NCI-H2081 (cell line): ENCODE results near the gene OGFR.

ENCODE experiments used
- DNase-seq, 2 experiments: peaks; one replicate each; lab custom pipeline; 2025; lab: John Stamatoyannopoulos, UW

OGFR gene

DNA sequence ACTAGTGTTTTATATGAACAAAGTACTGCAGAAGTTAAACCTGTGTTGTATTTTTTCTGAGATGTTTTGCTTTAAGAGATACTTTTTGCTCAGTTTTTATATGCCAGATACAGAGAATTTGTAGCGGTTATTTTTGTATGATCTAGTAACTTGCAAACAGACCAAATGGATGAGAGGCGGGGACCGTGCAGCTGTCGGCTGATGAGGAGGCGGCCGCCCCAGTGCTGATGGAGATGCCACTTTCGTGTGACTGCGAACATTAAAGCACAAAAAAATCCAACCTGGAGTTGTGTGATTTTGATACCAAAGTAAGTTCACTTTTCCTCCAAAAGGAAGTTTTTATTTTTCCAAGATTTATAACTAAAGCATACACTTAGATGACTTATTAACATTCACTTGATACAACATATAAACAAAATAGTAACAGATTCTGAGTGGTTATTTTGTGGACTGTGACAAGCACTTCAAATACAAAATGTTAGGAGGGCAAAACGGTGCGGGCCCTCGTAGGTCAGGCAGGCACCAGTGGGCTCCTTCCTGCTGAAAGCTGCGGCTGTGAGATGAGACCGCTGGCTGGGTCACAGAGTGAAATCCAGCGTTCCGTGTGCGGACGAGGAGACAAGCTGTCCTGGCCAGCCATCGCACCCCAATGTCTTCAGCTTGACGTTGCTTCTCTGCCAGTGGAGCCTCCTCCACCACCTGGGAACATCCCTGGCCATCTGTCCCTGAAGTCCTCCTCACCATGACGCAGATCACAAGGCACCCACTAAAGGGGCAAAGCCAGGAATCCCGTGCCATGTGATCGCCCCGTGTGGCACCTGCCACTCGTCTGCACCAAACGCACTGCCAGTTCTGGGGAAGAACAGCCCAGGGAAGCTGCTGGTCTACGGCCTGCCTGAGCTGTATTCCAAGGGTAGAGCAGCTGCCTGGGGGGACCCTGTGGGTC, 4.0 kb upstream of the OGFR start:
- no peak for DNase-seq

DNA sequence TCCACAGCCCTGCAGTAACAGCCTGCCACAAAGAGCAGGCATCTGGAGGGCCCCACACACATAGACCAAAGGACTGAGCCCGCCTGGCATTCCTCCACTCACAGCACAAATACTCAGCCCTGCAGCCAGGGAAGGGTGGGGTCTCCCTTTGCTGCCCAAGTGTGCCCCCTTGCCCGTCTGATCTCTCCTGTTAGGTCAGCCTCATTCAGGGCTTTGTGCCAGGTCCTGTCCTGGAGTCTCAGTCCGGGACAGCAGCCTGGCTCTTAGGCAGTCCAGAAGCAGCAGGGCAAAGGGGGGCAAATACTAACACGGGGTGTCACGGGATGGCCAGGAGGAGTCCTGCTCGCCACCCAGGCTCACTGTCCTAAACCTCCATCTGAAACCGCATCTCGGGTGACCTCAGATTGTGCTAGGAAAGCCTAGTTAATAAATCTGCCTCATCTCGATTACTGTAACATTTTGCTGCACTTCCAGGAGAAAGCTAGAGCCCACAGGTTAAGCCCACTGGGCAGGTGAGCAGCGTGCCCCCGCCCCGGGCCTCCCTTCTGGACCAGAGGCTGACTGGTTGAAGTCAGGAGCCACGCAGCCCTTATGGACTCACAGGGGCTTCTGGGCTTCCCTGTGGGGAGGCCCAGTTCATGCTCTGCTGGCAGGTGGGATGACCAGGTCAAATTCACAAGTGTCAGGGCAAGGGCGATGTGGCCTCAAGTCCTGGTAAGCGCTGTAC, 3.2 kb upstream of the OGFR start:
- DNase-seq, result no peak

DNA sequence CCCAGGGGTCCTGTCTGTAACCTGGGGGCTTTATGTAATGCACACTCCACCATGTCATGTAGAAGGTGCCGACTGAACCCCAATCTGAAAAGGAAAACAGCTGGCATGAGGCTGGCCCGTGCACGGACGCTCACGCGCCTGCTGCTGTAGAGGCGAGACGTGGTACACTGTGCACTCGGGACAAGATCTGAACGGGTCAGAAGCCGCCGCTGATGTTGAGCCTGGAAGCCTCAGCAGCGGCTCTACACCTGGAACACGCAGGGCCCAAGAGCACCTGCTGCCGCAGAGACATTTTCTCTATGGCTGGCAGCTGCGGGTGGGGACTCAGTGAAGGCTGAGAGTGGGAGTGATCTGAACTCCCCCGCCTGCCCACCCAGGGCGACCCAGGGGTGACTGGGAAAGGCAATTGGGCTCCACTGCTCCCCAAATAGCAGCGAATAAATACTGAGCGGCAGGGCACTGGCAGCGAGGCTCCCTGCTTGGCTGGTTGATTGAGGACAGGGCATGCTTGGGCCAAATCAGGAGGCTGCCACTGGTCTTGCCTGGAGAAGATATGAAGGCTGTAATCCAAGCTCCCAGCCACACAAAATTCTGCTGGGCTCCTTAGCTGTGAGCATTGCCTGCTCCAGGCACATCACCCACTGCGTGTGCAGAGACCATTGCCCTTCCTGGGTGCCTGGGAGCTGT, 2.5 kb upstream of the OGFR start:
- DNase-seq, result no peak

DNA sequence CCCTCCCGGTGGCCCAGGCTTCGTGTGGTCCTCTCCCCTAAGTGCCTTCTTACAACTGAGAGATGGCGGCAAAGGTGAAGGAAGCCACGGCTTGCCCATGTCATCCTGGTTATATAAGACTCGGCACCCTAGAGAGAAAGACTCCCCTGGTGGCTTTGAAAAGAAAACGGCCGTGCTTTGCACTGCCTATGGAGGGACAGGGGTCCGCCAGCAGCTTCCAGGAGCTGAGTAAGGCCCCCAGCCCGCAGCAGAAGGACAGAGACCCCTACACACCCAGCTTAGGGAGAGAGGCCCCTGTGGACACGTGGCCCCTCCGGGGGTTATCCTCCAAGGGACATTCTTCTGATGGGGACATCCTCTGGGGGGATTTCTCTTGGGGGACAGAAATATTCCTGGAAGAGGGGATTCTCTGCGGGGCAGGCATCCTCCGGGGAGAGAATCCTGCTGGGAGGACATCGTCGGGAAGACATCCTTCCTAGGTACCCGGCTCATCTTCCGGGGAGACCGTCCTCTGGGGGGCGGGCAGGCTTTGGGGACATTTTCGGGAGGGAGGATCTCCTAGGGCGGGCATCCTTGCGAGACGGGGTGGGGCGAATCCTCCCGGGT, 511 bp upstream of the OGFR start:
- no peak for DNase-seq

DNA sequence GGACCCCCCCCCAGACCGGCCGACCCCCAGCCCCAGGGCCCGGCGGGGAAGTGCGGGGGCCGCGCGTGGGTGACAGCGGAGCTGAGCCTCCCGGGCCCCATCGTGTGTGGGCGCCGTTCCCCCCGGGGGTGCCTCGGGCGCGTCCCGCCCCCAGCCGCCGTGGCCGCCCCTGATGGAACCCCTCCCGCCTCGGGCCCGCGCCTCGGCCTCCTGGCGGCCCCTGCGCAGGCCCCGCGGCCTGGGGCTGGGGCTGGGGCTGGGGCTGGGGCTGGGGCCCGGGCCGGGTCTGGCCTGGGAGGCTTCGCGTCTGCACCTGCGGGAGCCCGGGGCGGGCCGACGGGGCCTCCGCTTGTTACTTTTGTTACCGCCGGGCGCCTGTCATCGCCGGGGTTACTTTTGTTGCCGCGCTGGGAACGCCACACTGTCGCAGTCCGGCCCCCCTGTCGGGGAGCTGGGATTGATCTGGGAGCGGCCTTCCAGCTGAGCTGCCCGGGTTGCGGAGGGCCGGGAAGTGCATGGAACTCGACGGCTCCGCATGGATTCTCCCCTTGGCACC, 598 bp downstream of the OGFR start:
- DNase-seq, result peak in 1 of 2 experiments; percentile 16

DNA sequence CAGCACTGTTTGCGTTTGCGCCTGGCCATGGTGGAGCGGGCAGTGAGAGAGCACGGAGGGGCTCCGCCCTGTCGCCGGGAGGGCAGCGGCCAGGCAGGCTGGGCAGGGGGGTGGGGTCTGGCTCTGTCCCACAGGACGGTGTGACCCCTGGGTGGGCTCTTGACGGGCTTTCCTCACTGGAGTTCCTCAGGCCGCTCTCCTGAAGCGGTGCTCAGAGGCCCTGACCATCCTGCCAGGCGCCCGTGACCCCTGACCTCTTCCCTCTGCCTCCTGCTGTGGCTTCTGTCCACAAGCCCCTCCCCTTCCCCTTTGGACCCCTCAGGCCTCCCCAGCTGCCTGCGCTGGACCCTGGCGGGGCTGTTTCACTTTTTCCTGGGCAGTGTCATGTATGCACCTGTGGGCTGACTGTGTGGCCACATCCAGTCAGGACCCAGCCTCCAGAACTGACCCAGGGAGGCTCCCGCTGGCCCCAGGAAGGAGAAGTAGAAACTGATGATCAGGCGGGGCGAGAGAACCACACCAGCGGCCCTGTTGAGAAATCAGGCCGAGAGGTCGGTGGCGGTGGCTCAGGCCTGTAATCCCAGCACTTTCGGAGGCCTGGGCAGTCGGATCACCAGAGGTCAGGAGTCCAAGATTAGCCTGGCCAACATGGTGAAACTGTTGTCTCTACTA, 1.2 kb downstream of the OGFR start:
- DNase-seq, result no peak

DNA sequence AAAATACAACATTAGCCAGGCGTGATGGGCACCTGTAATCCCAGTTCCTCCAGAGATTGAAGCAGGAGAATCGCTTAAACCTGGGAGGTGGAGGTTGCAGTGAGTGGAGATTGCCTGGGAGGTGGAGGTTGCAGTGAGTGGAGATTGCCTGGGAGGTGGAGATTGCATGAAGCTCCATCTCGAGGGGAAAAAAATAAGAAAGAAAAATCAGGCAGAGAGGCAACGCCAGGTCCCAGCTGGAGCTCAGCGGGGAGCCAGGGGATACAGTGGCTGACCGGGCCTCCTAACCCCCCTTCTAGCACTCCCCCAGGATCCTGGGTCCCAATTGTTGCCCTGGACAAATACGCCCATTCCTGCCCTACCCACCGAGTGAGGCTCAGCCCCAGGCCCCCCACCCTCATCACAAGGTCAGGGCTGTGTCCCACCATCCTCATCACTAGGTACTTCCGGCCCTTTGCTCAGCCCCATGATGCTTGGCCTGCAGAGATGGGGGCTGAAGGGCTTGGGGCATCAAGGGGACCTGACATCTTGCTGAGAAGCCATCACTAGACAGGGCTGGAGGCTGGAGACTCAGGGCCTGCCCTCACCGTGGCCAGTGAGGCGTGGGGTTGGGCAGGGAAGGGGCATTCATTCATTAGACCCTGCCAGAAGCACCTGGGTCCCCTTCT, 1.9 kb downstream of the OGFR start:
- DNase-seq, result no peak

DNA sequence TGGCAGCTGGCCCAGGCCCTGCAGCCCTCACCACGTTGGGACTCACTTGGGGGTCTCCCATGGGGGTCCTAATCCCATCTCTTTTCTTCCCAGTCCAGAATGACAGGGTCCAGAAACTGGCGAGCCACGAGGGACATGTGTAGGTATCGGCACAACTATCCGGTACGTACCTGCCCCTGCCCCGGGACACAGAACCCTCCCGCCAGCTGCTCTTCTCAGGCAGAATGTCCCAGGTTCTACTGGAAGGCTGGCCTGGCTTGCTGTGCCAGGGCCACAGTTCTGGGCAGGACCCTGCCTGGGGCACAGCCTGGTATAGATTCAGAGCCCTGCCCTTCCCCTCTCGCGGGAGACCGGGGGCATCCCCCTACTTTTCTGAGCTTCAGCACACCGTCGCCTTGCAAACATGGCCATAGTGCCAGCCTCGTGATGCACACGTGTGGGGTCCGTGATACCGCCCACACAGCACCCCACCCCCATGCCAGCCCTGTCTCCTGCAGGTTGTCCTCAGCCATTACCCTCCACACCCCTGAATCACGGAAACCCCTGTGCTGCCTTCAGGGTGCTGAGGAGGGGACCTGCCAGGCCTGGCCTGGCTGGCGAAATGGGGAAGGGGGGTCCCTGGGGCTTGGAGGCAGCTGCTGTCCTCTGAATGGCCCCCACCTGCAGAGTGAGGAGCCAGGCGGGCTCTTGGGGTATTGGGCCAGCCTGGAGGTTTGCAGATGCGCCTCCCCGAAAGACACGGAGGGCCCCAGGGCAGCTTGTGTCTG, 3.0 kb downstream of the OGFR start:
- DNase-seq, result no peak

DNA sequence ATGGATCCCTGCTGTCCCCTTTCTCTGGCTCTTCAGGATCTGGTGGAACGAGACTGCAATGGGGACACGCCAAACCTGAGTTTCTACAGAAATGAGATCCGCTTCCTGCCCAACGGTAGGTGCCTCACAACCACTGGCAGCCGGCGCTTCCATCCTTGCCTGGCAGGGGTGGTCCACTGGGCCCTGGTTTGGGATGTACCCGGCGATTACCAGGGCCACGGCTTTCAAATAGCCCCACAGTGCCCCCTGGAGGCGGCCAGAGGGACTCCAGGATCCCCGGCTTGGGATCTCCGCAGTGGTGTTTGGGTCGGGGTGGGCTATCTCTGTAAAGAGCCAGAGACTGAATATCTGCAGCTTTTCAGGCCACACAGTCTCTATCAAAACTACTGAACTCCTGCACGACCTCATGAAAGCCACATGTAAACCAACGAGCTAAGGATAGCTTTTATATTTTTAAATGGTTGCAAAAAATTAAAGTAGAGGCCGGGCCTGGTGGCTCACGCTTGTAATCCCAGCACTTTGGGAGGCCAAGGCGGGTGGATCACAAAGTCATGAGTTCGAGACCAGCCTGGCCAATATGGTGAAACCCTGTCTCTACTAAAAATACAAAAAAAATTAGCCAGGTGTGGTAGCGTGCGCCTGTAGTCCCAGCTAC, 3.7 kb downstream of the OGFR start:
- DNase-seq, result peak; percentile 36 to 58

DNA sequence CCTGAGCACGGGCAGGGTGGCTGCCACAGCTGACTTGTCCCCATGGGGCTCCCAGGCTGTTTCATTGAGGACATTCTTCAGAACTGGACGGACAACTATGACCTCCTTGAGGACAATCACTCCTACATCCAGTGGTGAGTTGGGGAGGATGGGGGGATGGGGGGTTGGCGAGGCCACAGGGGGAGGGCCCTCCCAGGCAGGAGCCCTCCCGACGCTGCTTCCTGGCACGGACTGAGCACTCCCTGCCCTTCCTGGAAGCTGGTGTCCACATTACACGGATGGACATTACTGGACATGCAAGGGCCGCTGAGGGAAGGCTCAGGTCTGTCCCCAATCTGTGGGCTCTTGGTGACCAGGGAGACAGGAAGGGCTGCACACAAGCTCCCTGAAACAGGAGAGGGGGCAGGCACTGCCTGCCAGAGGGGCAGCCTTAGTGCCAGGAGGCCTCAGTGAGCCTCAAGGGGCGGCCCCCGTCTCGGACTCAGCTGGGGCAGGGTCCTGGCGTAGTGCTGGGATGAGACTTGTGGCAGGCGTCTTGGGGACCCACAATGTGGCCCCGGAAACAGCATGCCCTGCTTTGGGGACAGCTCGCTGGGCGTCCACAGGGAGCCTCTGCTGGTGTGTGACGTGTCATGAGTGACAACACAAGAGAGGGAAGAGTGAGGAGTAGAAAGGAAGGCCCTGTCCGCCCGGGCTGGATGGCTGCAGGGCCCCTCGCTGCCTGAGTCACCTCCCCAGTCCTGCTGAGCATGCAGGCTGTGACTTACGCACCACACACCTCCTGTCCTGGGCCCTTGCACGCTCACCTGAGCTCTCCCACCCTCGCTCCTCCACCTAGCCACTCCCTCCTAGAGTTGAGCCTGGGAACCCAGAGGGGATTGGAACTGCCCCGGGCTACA, 5.1 kb downstream of the OGFR start:
- no peak for DNase-seq

DNA sequence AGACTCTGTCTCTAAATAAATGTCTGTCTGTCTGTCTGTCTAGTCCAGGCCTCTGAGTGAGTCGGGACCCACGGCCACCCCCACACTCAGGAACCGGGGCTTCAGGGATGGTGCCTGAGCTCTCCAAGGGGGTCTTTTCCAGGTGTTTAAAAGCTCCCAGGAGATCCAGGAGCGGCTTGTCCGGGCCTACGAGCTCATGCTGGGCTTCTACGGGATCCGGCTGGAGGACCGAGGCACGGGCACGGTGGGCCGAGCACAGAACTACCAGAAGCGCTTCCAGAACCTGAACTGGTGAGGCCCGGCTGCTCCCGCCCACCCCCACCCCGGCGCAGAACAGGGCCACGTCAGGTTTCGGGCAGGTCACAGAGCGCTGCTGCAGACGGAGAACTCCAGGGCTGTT, 6.7 kb downstream of the OGFR start:
- no peak for DNase-seq

DNA sequence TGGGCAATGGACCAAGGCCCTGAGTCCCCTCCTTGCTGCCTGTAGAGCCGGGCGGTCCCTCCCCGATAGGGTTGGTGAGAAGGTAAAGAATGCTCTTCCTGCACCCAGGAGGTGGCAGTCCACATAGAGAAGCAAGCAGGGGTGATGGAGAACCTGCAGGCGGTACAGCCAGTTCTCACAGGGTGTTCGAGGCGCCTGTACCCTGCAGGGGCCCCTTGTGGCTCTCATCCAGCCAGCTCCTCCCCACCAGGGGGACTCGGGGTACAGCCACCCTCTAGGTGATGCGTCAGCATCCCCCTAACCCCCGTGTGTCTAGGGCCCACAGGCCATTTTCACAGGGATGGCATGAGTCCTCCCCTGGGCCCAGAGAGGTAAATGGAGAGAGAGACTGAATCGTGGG, 7.1 kb downstream of the OGFR start:
- no peak for DNase-seq

DNA sequence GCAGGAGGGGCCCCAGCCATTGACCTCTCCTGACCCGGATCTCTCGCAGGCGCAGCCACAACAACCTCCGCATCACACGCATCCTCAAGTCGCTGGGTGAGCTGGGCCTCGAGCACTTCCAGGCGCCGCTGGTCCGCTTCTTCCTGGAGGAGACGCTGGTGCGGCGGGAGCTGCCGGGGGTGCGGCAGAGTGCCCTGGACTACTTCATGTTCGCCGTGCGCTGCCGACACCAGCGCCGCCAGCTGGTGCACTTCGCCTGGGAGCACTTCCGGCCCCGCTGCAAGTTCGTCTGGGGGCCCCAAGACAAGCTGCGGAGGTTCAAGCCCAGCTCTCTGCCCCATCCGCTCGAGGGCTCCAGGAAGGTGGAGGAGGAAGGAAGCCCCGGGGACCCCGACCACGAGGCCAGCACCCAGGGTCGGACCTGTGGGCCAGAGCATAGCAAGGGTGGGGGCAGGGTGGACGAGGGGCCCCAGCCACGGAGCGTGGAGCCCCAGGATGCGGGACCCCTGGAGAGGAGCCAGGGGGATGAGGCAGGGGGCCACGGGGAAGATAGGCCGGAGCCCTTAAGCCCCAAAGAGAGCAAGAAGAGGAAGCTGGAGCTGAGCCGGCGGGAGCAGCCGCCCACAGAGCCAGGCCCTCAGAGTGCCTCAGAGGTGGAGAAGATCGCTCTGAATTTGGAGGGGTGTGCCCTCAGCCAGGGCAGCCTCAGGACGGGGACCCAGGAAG, 7.7 kb downstream of the OGFR start:
- DNase-seq, result no peak

DNA sequence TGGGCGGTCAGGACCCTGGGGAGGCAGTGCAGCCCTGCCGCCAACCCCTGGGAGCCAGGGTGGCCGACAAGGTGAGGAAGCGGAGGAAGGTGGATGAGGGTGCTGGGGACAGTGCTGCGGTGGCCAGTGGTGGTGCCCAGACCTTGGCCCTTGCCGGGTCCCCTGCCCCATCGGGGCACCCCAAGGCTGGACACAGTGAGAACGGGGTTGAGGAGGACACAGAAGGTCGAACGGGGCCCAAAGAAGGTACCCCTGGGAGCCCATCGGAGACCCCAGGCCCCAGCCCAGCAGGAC, 8.2 kb downstream of the OGFR start:
- DNase-seq, result no peak

DNA sequence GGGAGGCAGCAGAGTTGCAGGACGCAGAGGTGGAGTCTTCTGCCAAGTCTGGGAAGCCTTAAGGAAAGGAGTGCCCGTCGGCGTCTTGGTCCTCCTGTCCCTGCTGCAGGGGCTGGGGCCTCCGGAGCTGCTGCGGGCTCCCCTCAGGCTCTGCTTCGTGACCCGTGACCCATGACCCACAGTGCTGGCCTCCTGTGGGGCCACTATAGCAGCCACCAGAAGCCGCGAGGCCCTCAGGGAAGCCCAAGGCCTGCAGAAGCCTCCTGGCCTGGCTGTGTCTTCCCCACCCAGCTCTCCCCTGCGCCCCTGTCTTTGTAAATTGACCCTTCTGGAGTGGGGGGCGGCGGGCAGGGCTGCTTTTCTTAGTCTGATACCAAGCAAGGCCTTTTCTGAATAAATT, 9.0 kb downstream of the OGFR start:
- DNase-seq, result no peak

DNA sequence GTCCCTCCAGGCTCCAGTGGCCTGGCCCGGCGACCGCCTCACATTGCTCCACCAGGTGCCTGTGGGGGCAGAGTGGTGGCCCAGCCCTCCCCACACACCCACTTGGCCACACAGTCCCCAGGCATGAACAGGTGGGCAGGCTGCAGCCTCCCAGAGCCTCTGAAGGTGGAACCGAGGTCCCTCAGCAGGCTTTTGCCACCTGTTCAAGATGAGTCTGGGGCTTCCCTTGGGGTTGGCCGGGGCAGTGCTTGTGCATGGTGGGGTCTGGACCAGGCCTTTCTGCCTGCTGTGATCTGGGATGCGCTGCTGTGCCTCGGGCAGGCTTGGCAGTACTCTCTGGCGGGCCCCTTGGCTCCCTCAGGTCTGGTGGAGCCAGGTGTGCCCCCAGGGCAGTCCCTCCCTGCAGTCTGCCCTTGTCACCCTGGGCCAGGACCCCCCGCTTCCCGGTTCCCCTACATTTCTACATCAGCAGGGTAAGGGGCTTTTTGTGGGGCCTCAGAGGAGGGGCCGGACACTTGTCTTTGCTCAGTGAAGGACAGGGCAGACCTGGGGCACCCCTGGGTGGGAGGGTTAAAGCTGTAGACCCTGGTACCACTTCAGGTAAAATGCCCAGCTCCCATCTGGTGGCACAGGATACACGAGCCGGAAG, 9.5 kb downstream of the OGFR start:
- DNase-seq, result no peak

DNA sequence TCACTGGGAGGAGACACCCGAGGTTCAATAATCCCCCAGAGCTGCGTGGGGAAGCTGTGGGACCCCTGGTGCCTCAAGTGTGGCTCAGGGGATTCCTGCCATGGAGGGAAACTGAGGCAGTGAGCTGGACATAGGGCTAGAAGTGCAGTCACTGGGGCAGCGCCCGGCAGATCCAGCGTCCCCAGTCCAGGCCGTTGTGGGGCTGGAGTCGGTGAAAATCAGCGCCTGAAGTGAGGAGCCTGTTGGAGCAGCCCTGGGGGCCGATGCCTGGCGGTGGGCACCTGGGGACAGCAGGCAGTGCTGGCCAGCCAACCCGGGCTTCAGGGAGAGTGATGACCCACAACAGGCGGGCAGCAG, 10.1 kb downstream of the OGFR start:
- no peak for DNase-seq
